HepG2 (cell line): ENCODE results near the gene EXOC3. TPM values are rescaled to one million over a fixed set of nuclear protein-coding genes. Genes with fewer than 3 reads are reported as not detected.
A peak's percentile ranks its signal among the peaks of the same experiment; 100 is the strongest.

Experiments
- ATAC-seq: fragments of 200-7000 bp; cut with Tn5 transposase; 3 replicates; pipeline ENCODE4 v1.9.1; 2020; ENCODE audit warnings: mild to moderate bottlenecking, moderate library complexity
- BruUV-seq: library from RNA; stranded (reverse); fragments of 400-500 nt; replicated peaks from 2 replicates; lab custom pipeline; 2021; lab: Mats Ljungman, UMichigan
- CTCF ChIA-PET: fragments of 300-600 bp; formaldehyde crosslinking; extraction: SDS; loops from one replicate; lab custom pipeline; 2021; ENCODE audit warnings: low total read pairs, inconsistent platforms, low intra/inter-chr PET ratio; lab: Yijun Ruan, JAX
- POLR2A ChIA-PET: fragments of 350-600 bp; sonication (Branson Sonifier 250); formaldehyde crosslinking; loops from one replicate; lab custom pipeline; 2020; ENCODE audit warnings: antibody characterized with exemption, inconsistent platforms; lab: Yijun Ruan, JAX
- DNase-seq: peaks from one replicate; pipeline ENCODE4 v3.0.0-alpha.2; 2015; ENCODE audit warnings: low spot score
- FAIRE-seq: peaks from 3 replicates; lab custom pipeline; 2011; peaks lifted over from hg19 to GRCh38; lab: Jason Lieb, UNC
- H2AFZ ChIP-seq: one replicate; pipeline ENCODE4 v1.6.1; 2011; ENCODE audit warnings: low read length, inconsistent platforms
- H3K27ac ChIP-seq: fragments of 300-600 bp; 3 replicates; pipeline ENCODE4 v1.8.0; 2011; ENCODE audit warnings: mixed run types, mild to moderate bottlenecking, mixed read lengths, low read length, inconsistent platforms; ENCODE audit not compliant: insufficient read depth; ENCODE audit errors: extremely low read length
- H3K27me3 ChIP-seq, 2 experiments: fragments of 200-600 bp in 1 of 2; 2 replicates in 1 of 2; 3 replicates in 1 of 2; pipeline versions ENCODE4 v1.6.0 to v1.8.0; 2011; ENCODE audit warnings: low read length in 2 of 2, mild to moderate bottlenecking in 2 of 2, moderate library complexity in 2 of 2, inconsistent platforms in 1 of 2; ENCODE audit not compliant: insufficient read depth in 2 of 2, control insufficient read depth in 1 of 2
- H3K36me3 ChIP-seq, 2 experiments: fragments of 200-600 bp in 1 of 2; replicated peaks in 1 of 2; 2 replicates in 1 of 2; 3 replicates in 1 of 2; pipeline versions ENCODE4 v1.5.1 to v1.8.0; 2011; ENCODE audit warnings: low read length in 2 of 2, inconsistent platforms in 1 of 2; ENCODE audit not compliant: insufficient read depth in 2 of 2, control insufficient read depth in 1 of 2
- H3K4me1 ChIP-seq: 2 replicates; pipeline ENCODE4 v1.5.1; 2012; ENCODE audit warnings: low read length, inconsistent platforms; ENCODE audit not compliant: insufficient read depth
- H3K4me2 ChIP-seq: 2 replicates; pipeline ENCODE4 v1.6.0; 2011; ENCODE audit warnings: low read depth, low read length, inconsistent platforms
- H3K4me3 ChIP-seq, 3 experiments: fragments of 200-600 bp in 1 of 3; sonication (generic), shearing (Covaris generic) in 1 of 3; replicated peaks in 1 of 3; 2 replicates each; pipeline ENCODE4 v1.5.1; 2011 to 2016; ENCODE audit warnings: low read length in 3 of 3, inconsistent platforms in 2 of 3, low read depth in 2 of 3, mild to moderate bottlenecking in 2 of 3, control low read depth in 1 of 3, mixed read lengths in 1 of 3; ENCODE audit not compliant: insufficient read depth in 1 of 3
- H3K79me2 ChIP-seq: one replicate; pipeline ENCODE4 v1.6.1; 2011; ENCODE audit warnings: low read length, inconsistent platforms; ENCODE audit not compliant: insufficient read depth
- H3K9ac ChIP-seq: 2 replicates; pipeline ENCODE4 v1.6.0; 2011; ENCODE audit warnings: mild to moderate bottlenecking, low read depth, low read length, inconsistent platforms; ENCODE audit not compliant: insufficient read depth
- H3K9me3 ChIP-seq: 2 replicates; pipeline ENCODE4 v1.5.1; 2012; ENCODE audit warnings: mild to moderate bottlenecking, low read length
- H4K20me1 ChIP-seq: 2 replicates; pipeline ENCODE4 v1.6.0; 2011; ENCODE audit warnings: inconsistent platforms, mild to moderate bottlenecking, low read length, moderate library complexity; ENCODE audit not compliant: insufficient read depth
- SNAPC2 ChIP-seq: sonication (generic); formaldehyde crosslinking; IDR thresholded peaks from 2 replicates; pipeline ENCODE4 v1.8.1; 2022; ENCODE audit warnings: mild to moderate bottlenecking, missing genetic modification reagents
- SYNCRIP ChIP-seq: fragments of 200-400 bp; formaldehyde crosslinking; IDR thresholded peaks from 2 replicates; pipeline ENCODE4 v1.6.1; 2018; ENCODE audit warnings: mild to moderate bottlenecking, low read depth, low read length; ENCODE audit not compliant: insufficient read depth
- ZFP36L2 ChIP-seq: sonication (generic); formaldehyde crosslinking; IDR thresholded peaks from 2 replicates; pipeline ENCODE4 v1.4.0; 2020; ENCODE audit warnings: missing genetic modification reagents
- ZNF263 ChIP-seq: sonication (generic); formaldehyde crosslinking; IDR thresholded peaks from 2 replicates; pipeline ENCODE4 v1.4.0; 2020; ENCODE audit warnings: missing genetic modification reagents
- WGBS: methylation state at CpG from one replicate; pipeline ENCODE4 v1.1.6; 2017; ENCODE audit warnings: low lambda C conversion rate; 5-methylcytosine and 5-hydroxymethylcytosine counted together
- in situ Hi-C: cut with HindIII; loops from 2 replicates; pipeline ENCODE4 v1.10.0; 2017; ENCODE audit warnings: low pct_unique_long_range_greater_than_20kb; ENCODE audit not compliant: extremely low pct_ligation_motif_present
- intact Hi-C: fragments of 100-400 bp; cut with micrococcal nuclease; formaldehyde crosslinking; loops from one replicate; pipeline ENCODE4 v1.10.0; 2022; ENCODE audit not compliant: unreplicated experiment
- polyA plus RNA-seq, 8 experiments: library from polyadenylated mRNA; depleted of rRNA in 3 of 8; stranded (reverse) in 7 of 8; unstranded in 1 of 8; fragments of >200 nt; fragmentation: Illumina TruSeq in 4 of 8; extraction: Trizol in 4 of 8; gene quantifications; 2 replicates each; pipeline versions ENCODE4 v1.2.1 to v1.2.3, GENCODE V29; 2011 to 2016; ENCODE audit warnings: low read depth in 4 of 8, missing spikeins in 1 of 8, mixed read lengths in 1 of 8; ENCODE audit not compliant: insufficient read depth in 1 of 8
- total RNA-seq, 5 experiments: library from RNA; depleted of rRNA; stranded (reverse); fragments of >200 nt; fragmentation: Illumina TruSeq; extraction: Trizol; gene quantifications; 2 replicates each; pipeline ENCODE4 v1.2.3, GENCODE V29; 2016; ENCODE audit warnings: low read depth in 1 of 5
- TF ChIP-seq, protein P1 (sequence below): sonication (generic); formaldehyde crosslinking; IDR thresholded peaks from 2 replicates; pipeline ENCODE4 v1.8.0; 2022; ENCODE audit warnings: missing genetic modification reagents, mild to moderate bottlenecking, borderline replicate concordance
- TF ChIP-seq, protein P2 (sequence below): sonication (generic); formaldehyde crosslinking; IDR thresholded peaks from 2 replicates; pipeline ENCODE4 v1.4.0; 2020; ENCODE audit warnings: mild to moderate bottlenecking, missing genetic modification reagents
- TF ChIP-seq, protein P3 (sequence below): sonication (generic); formaldehyde crosslinking; IDR thresholded peaks from 2 replicates; pipeline ENCODE4 v1.4.0; 2020; ENCODE audit warnings: mild to moderate bottlenecking, missing genetic modification reagents

Gene EXOC3
- total and polyA plus RNA-seq, 2 of the 13 experiments (the other 11 are each of a cell fraction or from before 2014, with no cell fraction given): 9.2 to 20.5 TPM

- H3K9ac ChIP-seq: no peak overlapping the region
- in situ Hi-C loops (no loop called here), intact Hi-C loops (no loop called here)
- 0 out of 2 replicates have a peak, but pooled peaks cover 4% of the 10 kb centered on the region for H3K4me1 ChIP-seq
- H3K4me2 ChIP-seq: no peak overlapping the region
- no peaks in the 10 kb centered on the region for H4K20me1 ChIP-seq
- POLR2A ChIA-PET: no interaction called here
- CTCF ChIA-PET: no interaction called here
- no peaks in the 10 kb centered on the region for H3K79me2 ChIP-seq
- no TSS peak for BruUV-seq
- WGBS: 64% methylated on average over 8 of the region's 18 CpGs
- DNase-seq (no peak), ATAC-seq (no peak), FAIRE-seq (no peak)
- H3K36me3 ChIP-seq: no peaks in the 10 kb centered on the region
- no peak overlapping the region for H3K27ac ChIP-seq
- H3K27me3 ChIP-seq: 0 out of 5 replicates have a peak, but pooled peaks cover 0 to 2% of the 10 kb centered on the region in 2 experiments
- no peak overlapping the region for H2AFZ ChIP-seq
- H3K4me3 ChIP-seq: no peak overlapping the region
- H3K9me3 ChIP-seq: no peaks in the 10 kb centered on the region
- TF ChIP-seq SYNCRIP (no peak), ZNF263 (CRISPR knock-in tag) (peak; percentile 81), ZFP36L2 (CRISPR knock-in tag) (no peak)
- TF ChIP-seq, protein P1, sequence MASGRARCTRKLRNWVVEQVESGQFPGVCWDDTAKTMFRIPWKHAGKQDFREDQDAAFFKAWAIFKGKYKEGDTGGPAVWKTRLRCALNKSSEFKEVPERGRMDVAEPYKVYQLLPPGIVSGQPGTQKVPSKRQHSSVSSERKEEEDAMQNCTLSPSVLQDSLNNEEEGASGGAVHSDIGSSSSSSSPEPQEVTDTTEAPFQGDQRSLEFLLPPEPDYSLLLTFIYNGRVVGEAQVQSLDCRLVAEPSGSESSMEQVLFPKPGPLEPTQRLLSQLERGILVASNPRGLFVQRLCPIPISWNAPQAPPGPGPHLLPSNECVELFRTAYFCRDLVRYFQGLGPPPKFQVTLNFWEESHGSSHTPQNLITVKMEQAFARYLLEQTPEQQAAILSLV (CRISPR knock-in tag): no peak
Measured at GRCh38 chr5:394671-395155, 48.3 kb upstream of the EXOC3 start.

DNA sequence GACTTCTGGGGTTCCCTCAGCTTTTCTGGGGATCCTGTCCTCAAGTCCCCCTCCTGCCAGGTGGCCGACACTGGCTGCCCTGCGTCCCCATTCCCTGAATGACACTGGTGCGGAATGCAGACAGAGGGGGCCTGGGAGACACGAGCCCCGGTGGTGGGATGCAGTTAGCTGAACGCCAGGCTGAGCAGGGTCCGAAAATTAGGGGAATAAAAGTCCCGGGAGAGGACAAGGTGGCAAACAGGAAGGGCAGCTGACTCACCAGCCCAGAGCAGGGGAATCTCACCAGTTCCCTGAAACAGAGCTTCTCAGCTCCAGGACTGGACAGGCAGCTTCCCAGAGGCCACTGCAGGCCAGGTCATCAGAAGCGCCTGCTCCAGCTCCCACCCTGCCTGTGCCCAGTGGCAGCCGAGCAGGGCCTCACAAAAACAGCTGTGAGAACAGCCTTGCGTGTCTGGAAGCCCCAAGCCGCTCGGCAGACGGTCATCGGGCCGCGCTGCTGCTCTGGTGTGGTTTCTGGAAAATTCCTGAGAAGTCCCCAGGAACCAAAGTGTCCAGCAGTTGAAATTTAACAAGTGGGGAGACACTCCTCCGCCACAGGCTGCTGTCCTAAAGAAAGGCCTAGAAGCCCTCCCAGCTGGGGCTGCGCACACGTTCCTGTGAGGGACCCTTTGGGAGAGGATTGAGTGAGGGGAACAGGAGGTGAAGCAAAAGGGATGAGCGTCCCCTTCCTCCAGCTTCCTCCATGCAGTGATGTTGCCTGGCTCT lies 47.6 kb upstream of the EXOC3 start:
- Histone ChIP-seq H3K79me2 (no peaks in the 10 kb centered on the region), H2AFZ (no peak overlapping the region), H3K27ac (no peak overlapping the region), H3K27me3 (peaks cover 0 to 2% of the 10 kb centered on the region in 2 experiments; a peak in 2 of 5 replicates), H3K4me1 (peaks cover 11% of the 10 kb centered on the region), H3K4me2 (no peak overlapping the region), H3K36me3 (no peaks in the 10 kb centered on the region), H3K4me3 (no peak overlapping the region), H4K20me1 (no peaks in the 10 kb centered on the region), H3K9ac (no peak overlapping the region), H3K9me3 (no peaks in the 10 kb centered on the region)
- ATAC-seq (no peak; the same call in 2 of the 3 replicates), DNase-seq (no peak), FAIRE-seq (no peak)
- WGBS: 74% methylated on average over 19 of the region's 21 CpGs
- POLR2A ChIA-PET: no interaction called here
- in situ Hi-C loops (no loop called here), intact Hi-C loops (no loop called here)
- CTCF ChIA-PET: no interaction called here
- BruUV-seq: no TSS peak
- TF ChIP-seq, protein P2, sequence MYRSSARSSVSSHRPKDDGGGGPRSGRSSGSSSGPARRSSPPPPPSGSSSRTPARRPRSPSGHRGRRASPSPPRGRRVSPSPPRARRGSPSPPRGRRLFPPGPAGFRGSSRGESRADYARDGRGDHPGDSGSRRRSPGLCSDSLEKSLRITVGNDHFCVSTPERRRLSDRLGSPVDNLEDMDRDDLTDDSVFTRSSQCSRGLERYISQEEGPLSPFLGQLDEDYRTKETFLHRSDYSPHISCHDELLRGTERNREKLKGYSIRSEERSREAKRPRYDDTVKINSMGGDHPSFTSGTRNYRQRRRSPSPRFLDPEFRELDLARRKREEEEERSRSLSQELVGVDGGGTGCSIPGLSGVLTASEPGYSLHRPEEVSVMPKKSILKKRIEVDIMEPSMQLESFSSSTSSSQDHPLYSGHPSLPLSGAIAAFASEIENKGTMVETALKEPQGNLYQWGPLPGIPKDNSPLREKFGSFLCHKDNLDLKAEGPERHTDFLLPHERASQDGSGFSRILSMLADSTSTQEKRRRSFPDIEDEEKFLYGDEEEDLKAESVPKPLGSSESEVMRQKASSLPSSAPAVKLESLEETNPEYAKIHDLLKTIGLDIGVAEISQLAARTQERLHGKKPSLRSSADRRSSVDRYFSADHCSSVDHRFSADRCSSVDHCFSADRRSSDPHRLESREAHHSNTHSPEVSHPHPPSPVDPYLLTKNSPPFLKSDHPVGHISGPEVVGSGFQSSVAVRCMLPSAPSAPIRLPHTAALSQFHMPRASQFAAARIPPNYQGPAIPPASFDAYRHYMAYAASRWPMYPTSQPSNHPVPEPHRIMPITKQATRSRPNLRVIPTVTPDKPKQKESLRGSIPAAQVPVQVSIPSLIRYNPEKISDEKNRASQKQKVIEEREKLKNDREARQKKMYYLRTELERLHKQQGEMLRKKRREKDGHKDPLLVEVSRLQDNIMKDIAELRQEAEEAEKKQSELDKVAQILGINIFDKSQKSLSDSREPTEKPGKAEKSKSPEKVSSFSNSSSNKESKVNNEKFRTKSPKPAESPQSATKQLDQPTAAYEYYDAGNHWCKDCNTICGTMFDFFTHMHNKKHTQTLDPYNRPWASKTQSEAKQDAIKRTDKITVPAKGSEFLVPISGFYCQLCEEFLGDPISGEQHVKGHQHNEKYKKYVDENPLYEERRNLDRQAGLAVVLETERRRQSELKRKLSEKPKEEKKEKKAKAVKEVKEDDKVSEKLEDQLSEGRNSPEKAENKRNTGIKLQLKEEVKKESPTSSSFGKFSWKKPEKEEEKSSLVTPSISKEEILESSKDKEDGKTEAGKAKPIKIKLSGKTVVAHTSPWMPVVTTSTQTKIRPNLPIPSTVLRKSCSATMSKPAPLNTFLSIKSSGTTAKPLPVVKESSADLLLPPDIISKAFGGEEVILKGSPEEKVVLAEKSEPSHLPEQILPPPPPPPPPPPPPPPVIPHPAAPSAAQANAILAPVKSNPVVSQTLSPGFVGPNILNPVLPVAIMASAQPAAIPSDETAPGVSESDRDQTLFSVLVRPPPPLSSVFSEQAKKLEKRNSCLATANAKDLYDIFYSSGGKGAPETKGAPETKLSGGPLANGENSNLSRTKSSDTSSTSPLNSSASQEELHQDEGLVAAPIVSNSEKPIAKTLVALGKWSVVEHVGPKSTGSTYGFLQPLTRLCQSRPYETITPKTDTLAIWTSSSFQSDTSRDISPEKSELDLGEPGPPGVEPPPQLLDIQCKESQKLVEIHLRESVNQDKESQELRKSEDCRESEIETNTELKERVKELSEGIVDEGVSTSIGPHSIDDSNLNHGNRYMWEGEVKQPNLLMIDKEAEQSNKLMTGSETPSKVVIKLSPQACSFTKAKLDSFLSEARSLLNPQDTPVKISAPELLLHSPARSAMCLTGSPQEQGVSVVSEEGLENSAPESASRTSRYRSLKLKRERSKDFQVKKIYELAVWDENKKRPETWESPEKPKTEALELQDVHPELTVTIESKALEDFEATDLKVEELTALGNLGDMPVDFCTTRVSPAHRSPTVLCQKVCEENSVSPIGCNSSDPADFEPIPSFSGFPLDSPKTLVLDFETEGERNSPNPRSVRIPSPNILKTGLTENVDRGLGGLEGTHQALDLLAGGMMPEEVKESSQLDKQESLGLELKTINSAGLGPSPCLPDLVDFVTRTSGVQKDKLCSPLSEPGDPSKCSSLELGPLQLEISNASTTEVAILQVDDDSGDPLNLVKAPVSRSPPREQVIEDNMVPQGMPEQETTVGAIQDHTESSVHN (CRISPR knock-in tag): no peak
- no peak for TF ChIP-seq SNAPC2
- TF ChIP-seq, protein P3, sequence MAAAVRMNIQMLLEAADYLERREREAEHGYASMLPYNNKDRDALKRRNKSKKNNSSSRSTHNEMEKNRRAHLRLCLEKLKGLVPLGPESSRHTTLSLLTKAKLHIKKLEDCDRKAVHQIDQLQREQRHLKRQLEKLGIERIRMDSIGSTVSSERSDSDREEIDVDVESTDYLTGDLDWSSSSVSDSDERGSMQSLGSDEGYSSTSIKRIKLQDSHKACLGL (CRISPR knock-in tag): no peak
